CD14-positive monocyte (primary cell): ENCODE measurements around the gene PRAMEF18. TPM values are rescaled to one million over a fixed set of nuclear protein-coding genes. Genes with fewer than 3 reads are reported as not detected.
"Not testable (repeated sequence)": the region's sequence is repeated elsewhere in the genome, so short reads cannot be mapped to it uniquely, and the experiment has no call there.

Experiments used
- DNase-seq, 3 donors: peaks; one replicate each; pipeline ENCODE4 v3.0.0-alpha.2; 2011 to 2022
- H2AFZ ChIP-seq: 2 replicates; pipeline ENCODE4 v1.6.0; 2012; ENCODE audit warnings: mild to moderate bottlenecking, low read depth, low read length, inconsistent platforms; ENCODE audit not compliant: insufficient read depth, poor library complexity, severe bottlenecking
- H3K27ac ChIP-seq, 2 donors: 1 replicate in 1 of 2; 2 replicates in 1 of 2; pipeline ENCODE4 v1.5.1; 2012 to 2013; ENCODE audit warnings: low read length in 2 of 2, control low read depth in 1 of 2, inconsistent platforms in 1 of 2, low read depth in 1 of 2, mild to moderate bottlenecking in 1 of 2
- H3K27me3 ChIP-seq, 2 donors: one replicate each; pipeline versions ENCODE4 v1.6.0 to v1.6.1; 2011 to 2013; ENCODE audit warnings: low read length in 2 of 2; ENCODE audit not compliant: control insufficient read depth in 2 of 2, insufficient read depth in 2 of 2
- H3K36me3 ChIP-seq, 2 donors: replicated peaks in 1 of 2; 1 replicate in 1 of 2; 2 replicates in 1 of 2; pipeline versions ENCODE4 v1.5.1 to v1.6.1; 2012 to 2013; ENCODE audit warnings: low read length in 2 of 2, control low read depth in 1 of 2, inconsistent platforms in 1 of 2, mild to moderate bottlenecking in 1 of 2; ENCODE audit not compliant: insufficient read depth in 2 of 2, control insufficient read depth in 1 of 2
- H3K4me1 ChIP-seq, 2 donors: 1 replicate in 1 of 2; 2 replicates in 1 of 2; pipeline versions ENCODE4 v1.5.1 to v1.6.1; 2012 to 2013; ENCODE audit warnings: low read length in 2 of 2, control low read depth in 1 of 2, inconsistent platforms in 1 of 2, mild to moderate bottlenecking in 1 of 2, moderate library complexity in 1 of 2; ENCODE audit not compliant: insufficient read depth in 2 of 2, control insufficient read depth in 1 of 2
- H3K4me2 ChIP-seq: replicated peaks from 2 replicates; pipeline ENCODE3; 2012; ENCODE audit warnings: low read length, moderate library complexity, mild to moderate bottlenecking; ENCODE audit not compliant: poor library complexity, severe bottlenecking; ENCODE audit errors: extremely low read depth
- H3K4me3 ChIP-seq, 3 experiments: fragments of 200-600 bp in 1 of 3; sonication (generic) in 1 of 3; replicated peaks in 1 of 3; 1 replicate in 2 of 3; 2 replicates in 1 of 3; pipeline ENCODE4 v1.5.1; 2011 to 2013; ENCODE audit warnings: low read length in 3 of 3, mild to moderate bottlenecking in 3 of 3, control low read depth in 2 of 3, low read depth in 2 of 3, inconsistent platforms in 1 of 3, moderate library complexity in 1 of 3
- H3K79me2 ChIP-seq: 2 replicates; pipeline ENCODE4 v1.6.0; 2012; ENCODE audit warnings: mild to moderate bottlenecking, control low read depth, inconsistent platforms, low read length, moderate library complexity; ENCODE audit not compliant: insufficient read depth
- H3K9ac ChIP-seq: 2 replicates; pipeline ENCODE4 v1.6.0; 2017; ENCODE audit warnings: low read length, mild to moderate bottlenecking; ENCODE audit not compliant: insufficient read depth, poor library complexity, severe bottlenecking
- H3K9me3 ChIP-seq, 2 donors: replicated peaks in 1 of 2; 1 replicate in 1 of 2; 2 replicates in 1 of 2; pipeline versions ENCODE4 v1.5.1 to v1.6.1; 2012 to 2013; ENCODE audit warnings: low read length in 2 of 2, control low read depth in 1 of 2; ENCODE audit not compliant: control insufficient read depth in 1 of 2, insufficient read depth in 1 of 2
- H4K20me1 ChIP-seq: 2 replicates; pipeline ENCODE4 v1.6.0; 2012; ENCODE audit warnings: mild to moderate bottlenecking, low read length, control low read depth, moderate library complexity; ENCODE audit not compliant: insufficient read depth
- H3K27ac Mint-ChIP-seq, 7 donors: one replicate each; pipeline ENCODE4 v1.8.0; 2020; ENCODE audit warnings: mild to moderate bottlenecking in 7 of 7, mixed read lengths in 7 of 7, moderate library complexity in 6 of 7, inconsistent platforms in 2 of 7
- H3K27me3 Mint-ChIP-seq, 3 donors: one replicate each; pipeline ENCODE4 v1.8.0; 2021 to 2022; ENCODE audit warnings: low read depth in 3 of 3, mild to moderate bottlenecking in 3 of 3, mixed read lengths in 3 of 3, moderate library complexity in 3 of 3, inconsistent platforms in 1 of 3
- H3K36me3 Mint-ChIP-seq, 2 donors: one replicate each; pipeline ENCODE4 v1.8.0; 2020; ENCODE audit warnings: mixed read lengths in 2 of 2, inconsistent platforms in 1 of 2, mild to moderate bottlenecking in 1 of 2
- H3K4me1 Mint-ChIP-seq: one replicate; pipeline ENCODE4 v1.8.0; 2020; ENCODE audit warnings: mild to moderate bottlenecking, mixed read lengths
- H3K4me3 Mint-ChIP-seq, 2 donors: one replicate each; pipeline ENCODE4 v1.8.0; 2020; ENCODE audit warnings: mild to moderate bottlenecking in 2 of 2, mixed read lengths in 2 of 2, moderate library complexity in 1 of 2
- H3K9me3 Mint-ChIP-seq, 7 donors: one replicate each; pipeline ENCODE4 v1.8.0; 2020 to 2022; ENCODE audit warnings: mixed read lengths in 7 of 7, mild to moderate bottlenecking in 6 of 7, moderate library complexity in 6 of 7, inconsistent platforms in 2 of 7
- WGBS: methylation state at CpG from one replicate; pipeline ENCODE4 v1.1.5; 2013; ENCODE audit warnings: missing lambda C conversion rate; ENCODE audit not compliant: insufficient coverage; 5-methylcytosine and 5-hydroxymethylcytosine counted together
- intact Hi-C, 2 donors: fragments of 100-400 bp; cut with micrococcal nuclease; formaldehyde crosslinking; loops; one replicate each; pipeline versions ENCODE4 v1.15.0 to v1.15.1; 2023
- polyA plus RNA-seq, 3 donors: library from polyadenylated mRNA; depleted of rRNA in 1 of 3; unstranded in 2 of 3; stranded (reverse) in 1 of 3; fragments of 300-500 nt in 2 of 3; fragments of >200 nt in 1 of 3; fragmentation: Illumina TruSeq in 2 of 3; gene quantifications; 1 replicate in 2 of 3; 2 replicates in 1 of 3; pipeline ENCODE4 v1.2.3, GENCODE V29; 2012 to 2021

Gene PRAMEF18
- polyA plus RNA-seq, 3 donors = not detected

DNA sequence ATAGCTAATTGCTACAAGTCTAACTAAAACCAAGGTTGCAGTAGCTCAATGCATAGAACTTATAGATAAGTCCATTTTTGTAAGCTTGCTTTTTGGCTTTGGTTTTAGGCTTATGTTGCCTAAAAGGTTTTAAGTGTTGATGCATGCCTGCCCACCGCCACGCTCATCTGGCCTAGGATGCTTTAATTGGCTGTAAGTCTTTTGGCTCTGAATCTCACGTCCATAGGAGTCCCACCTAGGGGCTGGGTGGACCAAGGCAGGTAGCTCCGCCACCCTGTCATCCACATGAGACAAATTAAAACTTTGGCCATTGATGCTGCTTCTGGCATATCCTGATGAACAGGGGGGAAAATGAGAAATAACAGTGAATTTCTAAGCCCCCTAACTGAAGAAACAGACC lies 11.6 kb upstream of the PRAMEF18 start:
- not testable (repeated sequence) for H3K9ac ChIP-seq, H3K27ac Mint-ChIP-seq, H3K36me3 Mint-ChIP-seq, H2AFZ ChIP-seq, H3K4me3 Mint-ChIP-seq, H3K4me1 Mint-ChIP-seq, H3K36me3 ChIP-seq, H3K4me1 ChIP-seq, H3K79me2 ChIP-seq, H3K9me3 Mint-ChIP-seq, H3K4me2 ChIP-seq, H4K20me1 ChIP-seq, H3K4me3 ChIP-seq, H3K27ac ChIP-seq, H3K27me3 ChIP-seq, DNase-seq, H3K9me3 ChIP-seq
- WGBS = 93% methylated on average over 3 of the region's 4 CpGs
- H3K27me3 Mint-ChIP-seq = peaks cover 3 to 17% (median 6%) of the 10 kb centered on the region in 3 donors
- intact Hi-C loops = loop anchor here in 1 of 2 donors (10.0 kb wide), 1 partner anchor 147 kb away; the partner anchor contains the start of gene PRAMEF17

DNA sequence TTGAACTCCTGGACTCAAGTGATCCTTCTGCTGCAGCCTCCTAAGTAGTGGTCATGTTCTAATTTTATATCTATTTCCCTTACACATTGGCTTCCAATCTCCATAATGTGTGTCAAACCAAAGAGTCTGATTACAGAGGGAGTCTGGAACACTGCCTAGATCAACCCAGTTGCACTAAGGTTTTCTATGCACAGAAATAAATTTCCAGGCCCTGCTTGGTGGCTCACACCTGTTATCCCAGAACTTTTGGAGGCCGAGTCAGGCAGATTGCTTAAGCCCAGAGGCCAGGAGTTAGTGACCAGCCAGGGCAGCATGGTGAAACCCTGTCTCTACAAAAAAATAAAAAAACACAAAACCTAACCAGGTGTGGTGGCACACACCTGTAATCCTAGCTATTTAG lies 8.1 kb upstream of the PRAMEF18 start:
- not testable (repeated sequence) for H3K4me1 Mint-ChIP-seq, H3K27ac ChIP-seq, H3K4me2 ChIP-seq, DNase-seq, H3K36me3 Mint-ChIP-seq, H3K4me3 Mint-ChIP-seq, H3K79me2 ChIP-seq, H3K9me3 Mint-ChIP-seq, H3K4me1 ChIP-seq, H3K27me3 ChIP-seq, H2AFZ ChIP-seq, H3K27me3 Mint-ChIP-seq, H3K9ac ChIP-seq, H3K36me3 ChIP-seq, H3K4me3 ChIP-seq, H3K9me3 ChIP-seq, H4K20me1 ChIP-seq, H3K27ac Mint-ChIP-seq
- WGBS = 93% methylated on average over 1 of the region's 1 CpG
- intact Hi-C loops = loop anchor here in 1 of 2 donors (10.0 kb wide), 1 partner anchor 151 kb away; the partner anchor contains the start of gene PRAMEF17

DNA sequence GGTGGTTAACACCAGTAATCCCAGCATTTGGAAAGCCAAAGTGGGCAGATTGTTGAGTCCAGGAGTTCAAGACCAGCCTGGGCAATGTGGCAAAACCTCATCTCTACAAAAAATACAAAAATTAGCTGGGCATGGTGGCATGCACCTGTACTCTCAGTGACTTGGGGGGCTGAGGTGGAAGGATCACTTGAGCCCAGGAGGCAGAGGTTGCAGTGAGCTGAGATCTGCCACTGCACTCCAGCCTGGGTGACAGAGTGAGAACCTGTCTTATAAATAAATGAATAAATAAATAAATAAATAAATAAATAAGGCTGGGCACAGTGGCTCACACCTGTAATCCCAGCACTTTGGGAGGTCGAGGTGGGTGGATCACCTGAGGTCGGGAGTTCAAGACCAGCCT lies 6.1 kb upstream of the PRAMEF18 start:
- H3K4me2 ChIP-seq, H3K9me3 Mint-ChIP-seq, H3K27me3 ChIP-seq, H3K27me3 Mint-ChIP-seq, DNase-seq, H4K20me1 ChIP-seq, H3K4me3 Mint-ChIP-seq, H3K79me2 ChIP-seq, H3K4me3 ChIP-seq, H3K36me3 ChIP-seq, H3K4me1 Mint-ChIP-seq, H3K27ac Mint-ChIP-seq, H3K36me3 Mint-ChIP-seq, H3K27ac ChIP-seq, H3K9ac ChIP-seq, H2AFZ ChIP-seq, H3K4me1 ChIP-seq, H3K9me3 ChIP-seq: not testable (repeated sequence)
- WGBS = no CpG with 5 or more reads among the region's 2 CpGs
- intact Hi-C loops = loop anchor here in 1 of 2 donors (10.0 kb wide), 1 partner anchor 153 kb away; the partner anchor contains the start of gene PRAMEF17

DNA sequence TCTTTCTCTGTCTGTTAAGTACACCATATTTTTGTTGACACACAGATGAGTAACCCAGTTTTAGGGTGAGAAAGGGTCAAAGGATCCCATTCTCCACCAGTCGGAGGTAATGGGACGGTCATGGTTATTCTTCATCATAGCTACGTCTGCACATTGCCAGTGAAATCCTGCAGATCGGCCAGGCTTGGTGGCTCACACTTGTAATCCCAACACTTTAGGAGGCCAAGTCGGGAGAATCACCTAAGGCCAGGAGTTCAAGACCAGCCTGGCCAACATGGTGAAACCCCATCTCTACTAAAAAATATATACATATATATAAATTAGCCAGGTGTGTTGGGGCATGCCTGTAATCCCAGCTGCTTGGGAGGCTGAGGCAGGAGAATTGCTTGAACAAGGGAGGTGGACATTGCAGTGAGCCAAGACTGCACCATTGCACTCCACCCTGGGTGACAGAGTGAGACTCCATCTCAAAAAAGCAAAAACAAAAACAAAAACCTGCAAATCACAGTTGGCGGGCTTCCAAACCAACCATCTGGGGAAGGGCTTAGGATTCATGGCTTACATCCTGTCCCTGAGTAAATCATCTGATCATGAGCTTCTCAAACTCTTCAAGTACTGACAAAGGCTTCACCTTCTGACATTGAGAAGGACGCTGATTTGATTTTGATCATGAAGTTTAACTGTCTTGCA lies 5.3 kb upstream of the PRAMEF18 start:
- DNase-seq, H3K9me3 Mint-ChIP-seq, H3K4me1 Mint-ChIP-seq, H3K36me3 ChIP-seq, H3K4me2 ChIP-seq, H3K27ac ChIP-seq, H3K4me1 ChIP-seq, H3K9me3 ChIP-seq, H3K27me3 Mint-ChIP-seq, H4K20me1 ChIP-seq, H3K4me3 Mint-ChIP-seq, H2AFZ ChIP-seq, H3K4me3 ChIP-seq, H3K27ac Mint-ChIP-seq, H3K36me3 Mint-ChIP-seq, H3K79me2 ChIP-seq, H3K27me3 ChIP-seq, H3K9ac ChIP-seq: not testable (repeated sequence)
- WGBS = 83% methylated on average over 6 of the region's 7 CpGs
- intact Hi-C loops = loop anchor here in 1 of 2 donors (10.0 kb wide), 1 partner anchor 154 kb away; the partner anchor contains the start of gene PRAMEF17
